Measurements from ENCODE around the gene DNAAF8.
"Not testable (repeated sequence)": the region's sequence is repeated elsewhere in the genome, so short reads cannot be mapped to it uniquely, and the experiment has no call there.

DNAAF8 gene

DNA sequence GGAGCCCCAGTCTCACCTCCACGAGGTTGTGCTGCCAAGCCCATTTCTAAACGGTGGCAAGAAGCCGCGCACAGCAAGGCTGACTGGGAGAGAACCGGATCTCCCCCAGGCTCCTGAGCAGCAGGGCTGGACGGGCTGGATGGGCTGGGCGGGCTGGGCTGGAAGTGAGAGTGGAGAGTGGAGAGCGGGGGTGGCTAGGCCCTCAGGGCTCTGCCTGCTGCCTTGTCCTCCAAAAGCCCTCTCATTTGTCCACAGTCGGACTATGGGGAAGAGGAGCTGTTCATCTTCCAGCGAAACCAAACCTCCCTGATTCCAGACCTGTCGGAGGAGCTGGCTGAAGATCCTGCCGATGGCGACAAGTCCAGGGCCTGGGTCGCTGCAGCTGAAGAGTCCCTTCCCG, 3.2 kb downstream of the DNAAF8 start:
- DNase-seq (ENCODE audit: insufficient read length, low spot score), result no peak
- FAIRE-seq, result no peak
- TF ChIP-seq, protein P1, sequence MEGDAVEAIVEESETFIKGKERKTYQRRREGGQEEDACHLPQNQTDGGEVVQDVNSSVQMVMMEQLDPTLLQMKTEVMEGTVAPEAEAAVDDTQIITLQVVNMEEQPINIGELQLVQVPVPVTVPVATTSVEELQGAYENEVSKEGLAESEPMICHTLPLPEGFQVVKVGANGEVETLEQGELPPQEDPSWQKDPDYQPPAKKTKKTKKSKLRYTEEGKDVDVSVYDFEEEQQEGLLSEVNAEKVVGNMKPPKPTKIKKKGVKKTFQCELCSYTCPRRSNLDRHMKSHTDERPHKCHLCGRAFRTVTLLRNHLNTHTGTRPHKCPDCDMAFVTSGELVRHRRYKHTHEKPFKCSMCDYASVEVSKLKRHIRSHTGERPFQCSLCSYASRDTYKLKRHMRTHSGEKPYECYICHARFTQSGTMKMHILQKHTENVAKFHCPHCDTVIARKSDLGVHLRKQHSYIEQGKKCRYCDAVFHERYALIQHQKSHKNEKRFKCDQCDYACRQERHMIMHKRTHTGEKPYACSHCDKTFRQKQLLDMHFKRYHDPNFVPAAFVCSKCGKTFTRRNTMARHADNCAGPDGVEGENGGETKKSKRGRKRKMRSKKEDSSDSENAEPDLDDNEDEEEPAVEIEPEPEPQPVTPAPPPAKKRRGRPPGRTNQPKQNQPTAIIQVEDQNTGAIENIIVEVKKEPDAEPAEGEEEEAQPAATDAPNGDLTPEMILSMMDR (IDR thresholded peaks at IDR 0.05; ENCODE audit: insufficient read depth, missing control alignments), result no peak

DNA sequence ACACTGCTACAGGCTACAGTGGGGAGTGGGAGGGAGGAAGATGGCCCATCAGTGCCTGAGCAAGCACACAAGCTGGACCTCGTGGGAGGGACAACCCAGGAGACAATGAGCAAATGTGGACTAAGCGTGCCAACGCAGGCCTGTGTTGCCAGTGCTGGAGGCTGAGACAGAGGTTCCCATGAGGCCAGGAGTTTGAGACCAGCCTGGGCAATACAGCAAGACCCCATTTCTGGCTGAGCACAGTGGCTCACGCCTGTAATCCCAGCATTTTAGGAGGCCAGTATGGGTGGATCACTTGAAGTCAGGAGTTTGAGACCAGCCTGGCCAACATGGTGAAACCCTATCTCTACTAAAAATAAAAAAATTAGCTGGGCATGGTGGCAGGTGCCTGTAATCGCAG, 4.0 kb downstream of the DNAAF8 start:
- not testable (repeated sequence) for DNase-seq (ENCODE audit: insufficient read length, low spot score); FAIRE-seq

- DNase-seq (ENCODE audit: insufficient read length, low spot score) (no peak), FAIRE-seq (no peak)
- TF ChIP-seq, protein P1 (IDR thresholded peaks at IDR 0.05; ENCODE audit: insufficient read depth, missing control alignments), result no peak
Observed at GRCh38 chr16:4743226-4743878, 9.0 kb downstream of the DNAAF8 start.

- DNase-seq (ENCODE audit: insufficient read length, low spot score), result no peak
- FAIRE-seq, result no peak
- TF ChIP-seq, protein P1 (IDR thresholded peaks at IDR 0.05; ENCODE audit: insufficient read depth, missing control alignments), result no peak
Observed at GRCh38 chr16:4744555-4745273, 10.4 kb downstream of the DNAAF8 start.

- no peak for DNase-seq (ENCODE audit: insufficient read length, low spot score)
- TF ChIP-seq, protein P1 (IDR thresholded peaks at IDR 0.05; ENCODE audit: insufficient read depth, missing control alignments), result no peak
Observed at GRCh38 chr16:4745274-4745569, 10.9 kb downstream of the DNAAF8 start.

DNA sequence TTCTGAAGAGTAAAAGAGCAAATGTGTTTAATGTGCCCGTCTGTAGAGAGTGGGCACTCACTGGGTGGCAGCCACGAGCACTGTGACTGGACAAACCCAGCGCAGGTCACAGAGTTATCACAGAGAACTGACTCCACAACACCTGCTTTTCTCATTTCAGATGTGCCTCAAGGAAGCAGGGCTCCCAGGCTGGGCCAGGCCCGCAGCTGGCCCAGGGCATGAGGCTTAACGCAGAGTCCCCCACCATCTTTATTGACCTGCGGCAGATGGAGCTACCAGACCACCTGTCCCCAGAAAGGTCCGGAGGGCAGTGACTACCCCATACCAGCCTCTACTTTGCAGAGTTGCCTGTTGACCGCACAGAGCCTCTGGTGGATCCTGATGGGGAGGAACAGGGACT, 11.9 kb downstream of the DNAAF8 start:
- DNase-seq (ENCODE audit: insufficient read length, low spot score), result no peak
- no peak for FAIRE-seq
- TF ChIP-seq, protein P1 (IDR thresholded peaks at IDR 0.05; ENCODE audit: insufficient read depth, missing control alignments), result no peak

More at GRCh38 chr16:4745274-4745569, 10.9 kb downstream of the DNAAF8 start:
- FAIRE-seq, result no peak

GRCh38 chr16:4746991-4747574, 12.7 kb downstream of the DNAAF8 start:
- DNase-seq (ENCODE audit: insufficient read length, low spot score) (no peak), FAIRE-seq (no peak)
- TF ChIP-seq, protein P1 (IDR thresholded peaks at IDR 0.05; ENCODE audit: insufficient read depth, missing control alignments), result no peak
